Spleen (tissue), 7 donors: ENCODE results near the gene FBXL12.

Experiments
- POLR2A ChIP-seq, 3 donors: fragments of 450-650 bp; IDR thresholded peaks; one replicate each; pipeline ENCODE4 v1.5.1; 2017; ENCODE audit warnings: antibody characterized with exemption in 3 of 3, mild to moderate bottlenecking in 1 of 3
- TF ChIP-seq, protein P1 (sequence below), 11 experiments: fragments of 200-600 bp in 7 of 11; fragments of 450-650 bp in 4 of 11; sonication (generic) in 4 of 11; IDR thresholded peaks in 8 of 11; conservative IDR thresholded peaks in 3 of 11; 1 replicate in 7 of 11; 2 replicates in 4 of 11; pipeline versions ENCODE4 v1.4.0 to v1.8.0; 2016 to 2021; ENCODE audit warnings: antibody characterized with exemption in 11 of 11, inconsistent platforms in 4 of 11, mild to moderate bottlenecking in 1 of 11
- donor health status: DM: no; HTN: no; CAD: no; lungs with moderate emphysema.
- donor health status: DM: no; HTN: no; CAD: no.
- donor health status: DM: no; HTN: no; CAD: no.

- TF ChIP-seq, protein P1, sequence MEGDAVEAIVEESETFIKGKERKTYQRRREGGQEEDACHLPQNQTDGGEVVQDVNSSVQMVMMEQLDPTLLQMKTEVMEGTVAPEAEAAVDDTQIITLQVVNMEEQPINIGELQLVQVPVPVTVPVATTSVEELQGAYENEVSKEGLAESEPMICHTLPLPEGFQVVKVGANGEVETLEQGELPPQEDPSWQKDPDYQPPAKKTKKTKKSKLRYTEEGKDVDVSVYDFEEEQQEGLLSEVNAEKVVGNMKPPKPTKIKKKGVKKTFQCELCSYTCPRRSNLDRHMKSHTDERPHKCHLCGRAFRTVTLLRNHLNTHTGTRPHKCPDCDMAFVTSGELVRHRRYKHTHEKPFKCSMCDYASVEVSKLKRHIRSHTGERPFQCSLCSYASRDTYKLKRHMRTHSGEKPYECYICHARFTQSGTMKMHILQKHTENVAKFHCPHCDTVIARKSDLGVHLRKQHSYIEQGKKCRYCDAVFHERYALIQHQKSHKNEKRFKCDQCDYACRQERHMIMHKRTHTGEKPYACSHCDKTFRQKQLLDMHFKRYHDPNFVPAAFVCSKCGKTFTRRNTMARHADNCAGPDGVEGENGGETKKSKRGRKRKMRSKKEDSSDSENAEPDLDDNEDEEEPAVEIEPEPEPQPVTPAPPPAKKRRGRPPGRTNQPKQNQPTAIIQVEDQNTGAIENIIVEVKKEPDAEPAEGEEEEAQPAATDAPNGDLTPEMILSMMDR (IDR thresholded peaks at IDR 0.05 in 8 of 11, conservative IDR thresholded peaks at IDR 0.05 in 3 of 11), result no peak
- TF ChIP-seq POLR2A (IDR thresholded peaks at IDR 0.05), result peak in 1 of 3 donors; percentile 42
Observed at GRCh38 chr19:9827289-9828238, 8.7 kb upstream of the FBXL12 start, which contains the start of gene UBL5.
